HCT116 (cell line): ENCODE data around the gene UPF1. TPM values are rescaled to one million over a fixed set of nuclear protein-coding genes. Genes with fewer than 3 reads are reported as not detected.

Experiments used
- ATAC-seq: fragments of 200-7000 bp; cut with Tn5 transposase; 2 replicates; pipeline ENCODE4 v1.9.1; 2020; ENCODE audit warnings: mild to moderate bottlenecking, moderate library complexity
- BruUV-seq: library from RNA; stranded (reverse); fragments of 400-500 nt; replicated peaks from 2 replicates; lab custom pipeline; 2021; lab: Mats Ljungman, UMichigan
- CTCF ChIA-PET: fragments of 300-600 bp; sonication (Branson Sonifier 250); formaldehyde crosslinking; loops from one replicate; lab custom pipeline; 2021; ENCODE audit warnings: antibody characterized with exemption; lab: Charles Lee
- POLR2A ChIA-PET: fragments of 300-600, 350-600 bp; sonication (Branson Sonifier 250); formaldehyde crosslinking; loops from one replicate; lab custom pipeline; 2021; ENCODE audit warnings: antibody characterized with exemption; lab: Charles Lee
- RAD21 ChIA-PET, 2 experiments: fragments of 300-600 bp; sonication (Branson Sonifier 250); formaldehyde crosslinking; loops; one replicate each; lab custom pipeline; 2023; ENCODE audit warnings: low total read pairs in 2 of 2; ENCODE audit not compliant: uncharacterized antibody in 2 of 2, unreplicated experiment in 2 of 2, low non-redundant PET in 1 of 2; lab: Charles Lee
- DNase-seq: peaks from one replicate; pipeline ENCODE4 v3.0.0-alpha.2; 2010; ENCODE audit warnings: low read depth, low spot score
- H2AFZ ChIP-seq: fragments of 200-600 bp; shearing (Covaris generic), sonication (generic); 2 replicates; pipeline ENCODE4 v1.6.1; 2017; ENCODE audit warnings: low read depth, mixed run types, mixed read lengths, antibody characterized with exemption, low read length; ENCODE audit not compliant: poor library complexity, severe bottlenecking
- H3K27ac ChIP-seq: 2 replicates; pipeline ENCODE4 v1.5.1; 2012; ENCODE audit warnings: low read depth, low read length
- H3K27me3 ChIP-seq: fragments of 200-600 bp; sonication (generic); 2 replicates; pipeline ENCODE4 v1.6.1; 2016; ENCODE audit warnings: mixed run types, low read length, mixed read lengths; ENCODE audit not compliant: insufficient read depth
- H3K36me3 ChIP-seq, 2 experiments: fragments of 200-500 bp in 1 of 2; fragments of 200-600 bp in 1 of 2; sonication (Bioruptor generic) in 1 of 2; sonication (generic) in 1 of 2; 2 replicates each; pipeline versions ENCODE4 v1.5.1 to v1.6.1; 2014 to 2016; ENCODE audit warnings: low read length in 2 of 2, inconsistent platforms in 1 of 2, mixed read lengths in 1 of 2, mixed run types in 1 of 2; ENCODE audit not compliant: insufficient read depth in 2 of 2, control insufficient read depth in 1 of 2
- H3K4me1 ChIP-seq, 2 experiments: fragments of 200-600 bp in 1 of 2; sonication (generic) in 1 of 2; 2 replicates each; pipeline versions ENCODE4 v1.5.1 to v1.6.1; 2012 to 2017; ENCODE audit warnings: low read length in 2 of 2, inconsistent platforms in 1 of 2, mild to moderate bottlenecking in 1 of 2, mixed read lengths in 1 of 2, mixed run types in 1 of 2, moderate library complexity in 1 of 2; ENCODE audit not compliant: insufficient read depth in 2 of 2, control insufficient read depth in 1 of 2
- H3K4me2 ChIP-seq: fragments of 200-600 bp; sonication (generic); 2 replicates; pipeline ENCODE4 v1.6.1; 2017; ENCODE audit warnings: mixed run types, low read length, mixed read lengths
- H3K4me3 ChIP-seq, 2 experiments: fragments of 200-600 bp in 1 of 2; sonication (generic) in 1 of 2; replicated peaks in 1 of 2; 2 replicates each; pipeline ENCODE4 v1.5.1; 2011 to 2016; ENCODE audit warnings: low read length in 2 of 2, control low read depth in 1 of 2, low read depth in 1 of 2, mild to moderate bottlenecking in 1 of 2, mixed read lengths in 1 of 2, mixed run types in 1 of 2
- H3K79me2 ChIP-seq: fragments of 200-600 bp; sonication (generic); 2 replicates; pipeline ENCODE4 v1.6.1; 2017; ENCODE audit warnings: mild to moderate bottlenecking, mixed run types, low read length, moderate library complexity, mixed read lengths; ENCODE audit not compliant: insufficient read depth
- H3K9ac ChIP-seq: fragments of 200-600 bp; sonication (generic); 2 replicates; pipeline ENCODE4 v1.6.1; 2016; ENCODE audit warnings: low read length, mixed read lengths
- H3K9me2 ChIP-seq: fragments of 200-600 bp; sonication (generic), shearing (Covaris generic); 2 replicates; pipeline ENCODE4 v1.6.1; 2017; ENCODE audit warnings: mixed run types, mild to moderate bottlenecking, moderate library complexity; ENCODE audit not compliant: insufficient read depth
- H3K9me3 ChIP-seq, 2 experiments: fragments of 200-500 bp in 1 of 2; fragments of 200-600 bp in 1 of 2; sonication (Bioruptor generic) in 1 of 2; sonication (generic) in 1 of 2; 2 replicates each; pipeline ENCODE4 v1.6.1; 2014 to 2017; ENCODE audit warnings: low read length in 2 of 2, mixed read lengths in 2 of 2, inconsistent platforms in 1 of 2, low read depth in 1 of 2, mild to moderate bottlenecking in 1 of 2, mixed run types in 1 of 2, moderate library complexity in 1 of 2; ENCODE audit not compliant: control insufficient read depth in 1 of 2, insufficient read depth in 1 of 2
- H4K20me1 ChIP-seq: fragments of 200-600 bp; sonication (generic), shearing (Covaris generic); 2 replicates; pipeline ENCODE4 v1.6.1; 2017; ENCODE audit warnings: mixed run types, mild to moderate bottlenecking, moderate library complexity; ENCODE audit not compliant: insufficient read depth
- ELF1 ChIP-seq: IDR thresholded peaks from 2 replicates; pipeline ENCODE4 v1.6.1; 2012; ENCODE audit warnings: low read depth, borderline replicate concordance
- EZH2phosphoT487 ChIP-seq: fragments of 200-600 bp; IDR thresholded peaks from 2 replicates; pipeline ENCODE4 v1.6.1; 2018; ENCODE audit warnings: antibody characterized with exemption, borderline replicate concordance
- MAX ChIP-seq: IDR thresholded peaks from 2 replicates; pipeline ENCODE4 v1.6.1; 2012
- POLR2A ChIP-seq: IDR thresholded peaks from 2 replicates; pipeline ENCODE4 v1.7.0; 2011; ENCODE audit warnings: borderline replicate concordance; ENCODE audit not compliant: insufficient read depth, insufficient read length; ENCODE audit errors: extremely low read depth
- POLR2AphosphoS5 ChIP-seq: IDR thresholded peaks from 2 replicates; pipeline ENCODE4 v1.6.1; 2011; ENCODE audit warnings: mild to moderate bottlenecking, low read depth, low read length, moderate library complexity
- RAD21 ChIP-seq: IDR thresholded peaks from 2 replicates; pipeline ENCODE4 v1.6.1; 2012; ENCODE audit warnings: low read depth, mild to moderate bottlenecking
- REST ChIP-seq: IDR thresholded peaks from 2 replicates; pipeline ENCODE4 v1.6.1; 2012; ENCODE audit warnings: low read depth
- SP1 ChIP-seq: IDR thresholded peaks from 2 replicates; pipeline ENCODE4 v1.6.1; 2012; ENCODE audit warnings: low read depth
- SRF ChIP-seq: IDR thresholded peaks from 2 replicates; pipeline ENCODE4 v1.6.1; 2012; ENCODE audit warnings: low read depth
- YY1 ChIP-seq: IDR thresholded peaks from 2 replicates; pipeline ENCODE4 v1.6.1; 2011; ENCODE audit warnings: low read length, low read depth, moderate library complexity, mild to moderate bottlenecking; ENCODE audit not compliant: insufficient replicate concordance; ENCODE audit errors: extremely low read depth
- ZFX ChIP-seq: fragments of 450-650 bp; IDR thresholded peaks from 2 replicates; pipeline ENCODE4 v1.6.1; 2017
- intact Hi-C: fragments of 100-400 bp; cut with micrococcal nuclease; formaldehyde crosslinking; loops from 2 replicates; pipeline ENCODE4 v1.10.0; 2022
- total RNA-seq: library from RNA; stranded (reverse); gene quantifications from one replicate; pipeline ENCODE4 v1.2.1, GENCODE V29; 2021; ENCODE audit not compliant: unreplicated experiment
- TF ChIP-seq, protein P1 (sequence below): IDR thresholded peaks from 2 replicates; pipeline ENCODE4 v1.6.1; 2012
- TF ChIP-seq, protein P2 (sequence below), 3 experiments: fragments of 200-600 bp in 1 of 3; sonication (generic) in 1 of 3; IDR thresholded peaks in 2 of 3; conservative IDR thresholded peaks in 1 of 3; 2 replicates each; pipeline ENCODE4 v1.5.1; 2012 to 2017; ENCODE audit warnings: low read depth in 2 of 3, low read length in 2 of 3, antibody characterized with exemption in 1 of 3, borderline replicate concordance in 1 of 3, control low read depth in 1 of 3, mild to moderate bottlenecking in 1 of 3, mixed read lengths in 1 of 3, mixed run types in 1 of 3, moderate library complexity in 1 of 3; ENCODE audit not compliant: insufficient read depth in 1 of 3

Gene UPF1
- total RNA-seq, 1 experiment from 2014 or later: 78.5 TPM

GRCh38 chr19:18894254-18895037 is 62.7 kb downstream of the UPF1 start:
- no peaks in the 10 kb centered on the region for H3K9me3 ChIP-seq
- H3K9me2 ChIP-seq: no peaks in the 10 kb centered on the region
- no peak overlapping the region for H3K9ac ChIP-seq
- intact Hi-C loops: loop anchor here (1.0 kb wide), 1 partner anchor 92 kb away; no protein-coding TSS in a partner anchor
- H3K36me3 ChIP-seq: no peaks in the 10 kb centered on the region
- H3K79me2 ChIP-seq: no peaks in the 10 kb centered on the region
- ChIA-PET CTCF (interaction anchor here (1.8 kb wide), 1 partner anchor 93 kb away, joined by 10 read pairs; no protein-coding TSS in a partner anchor), RAD21 (no interaction called here), POLR2A (no interaction called here)
- no peaks in the 10 kb centered on the region for H3K27me3 ChIP-seq
- no TSS peak for BruUV-seq
- DNase-seq: no peak
- no peak for TF ChIP-seq ELF1
- TF ChIP-seq, protein P1, sequence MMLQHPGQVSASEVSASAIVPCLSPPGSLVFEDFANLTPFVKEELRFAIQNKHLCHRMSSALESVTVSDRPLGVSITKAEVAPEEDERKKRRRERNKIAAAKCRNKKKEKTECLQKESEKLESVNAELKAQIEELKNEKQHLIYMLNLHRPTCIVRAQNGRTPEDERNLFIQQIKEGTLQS: no peak
- no peak for TF ChIP-seq POLR2AphosphoS5
- no peak for TF ChIP-seq SRF
- no peak for TF ChIP-seq ZFX
- no peak for TF ChIP-seq SP1
- no peak for TF ChIP-seq REST
- TF ChIP-seq RAD21: no peak
- no peak for TF ChIP-seq POLR2A
- TF ChIP-seq MAX: no peak
- TF ChIP-seq YY1: no peak
- TF ChIP-seq, protein P2, sequence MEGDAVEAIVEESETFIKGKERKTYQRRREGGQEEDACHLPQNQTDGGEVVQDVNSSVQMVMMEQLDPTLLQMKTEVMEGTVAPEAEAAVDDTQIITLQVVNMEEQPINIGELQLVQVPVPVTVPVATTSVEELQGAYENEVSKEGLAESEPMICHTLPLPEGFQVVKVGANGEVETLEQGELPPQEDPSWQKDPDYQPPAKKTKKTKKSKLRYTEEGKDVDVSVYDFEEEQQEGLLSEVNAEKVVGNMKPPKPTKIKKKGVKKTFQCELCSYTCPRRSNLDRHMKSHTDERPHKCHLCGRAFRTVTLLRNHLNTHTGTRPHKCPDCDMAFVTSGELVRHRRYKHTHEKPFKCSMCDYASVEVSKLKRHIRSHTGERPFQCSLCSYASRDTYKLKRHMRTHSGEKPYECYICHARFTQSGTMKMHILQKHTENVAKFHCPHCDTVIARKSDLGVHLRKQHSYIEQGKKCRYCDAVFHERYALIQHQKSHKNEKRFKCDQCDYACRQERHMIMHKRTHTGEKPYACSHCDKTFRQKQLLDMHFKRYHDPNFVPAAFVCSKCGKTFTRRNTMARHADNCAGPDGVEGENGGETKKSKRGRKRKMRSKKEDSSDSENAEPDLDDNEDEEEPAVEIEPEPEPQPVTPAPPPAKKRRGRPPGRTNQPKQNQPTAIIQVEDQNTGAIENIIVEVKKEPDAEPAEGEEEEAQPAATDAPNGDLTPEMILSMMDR (IDR thresholded peaks at IDR 0.05 in 2 of 3, conservative IDR thresholded peaks at IDR 0.05 in 1 of 3; ENCODE audit: borderline replicate concordance in 1 of 3, insufficient read depth in 1 of 3, low read depth in 2 of 3, low read length in 2 of 3): no peak
- TF ChIP-seq EZH2phosphoT487: no peak
- peaks cover 0 to 4% of the 10 kb centered on the region in 2 experiments; a peak in 2 of 4 replicates for H3K4me1 ChIP-seq
- peak overlapping the region; percentile 74 for H3K4me2 ChIP-seq
- no peak for ATAC-seq
- no peak overlapping the region for H3K27ac ChIP-seq
- no peak overlapping the region for H2AFZ ChIP-seq
- no peaks in the 10 kb centered on the region for H4K20me1 ChIP-seq
- peak overlapping the region in 1 of 2 experiments; percentile 56; a peak in 3 of 4 replicates for H3K4me3 ChIP-seq
